Caco-2 (cell line): Measurements from ENCODE around the gene OR11G2. TPM values are rescaled to one million over a fixed set of nuclear protein-coding genes. Genes with fewer than 3 reads are reported as not detected.
"Not testable (repeated sequence)": the region's sequence is repeated elsewhere in the genome, so short reads cannot be mapped to it uniquely, and the experiment has no call there.

Source experiments
- BruUV-seq: library from RNA; stranded (reverse); fragments of 400-500 nt; replicated peaks from 2 replicates; lab custom pipeline; 2021; lab: Mats Ljungman, UMichigan
- CTCF ChIA-PET: fragments of 300-600 bp; sonication (Branson Sonifier 250); formaldehyde crosslinking; loops from one replicate; lab custom pipeline; 2022; ENCODE audit warnings: antibody characterized with exemption; lab: Charles Lee
- POLR2A ChIA-PET: fragments of 300-600 bp; sonication (Branson Sonifier 250); formaldehyde crosslinking; loops from one replicate; lab custom pipeline; 2022; ENCODE audit warnings: antibody characterized with exemption; lab: Charles Lee
- DNase-seq, 2 experiments: peaks; one replicate each; pipeline versions ENCODE4 v3.0.0 to v3.0.0-alpha.2; 2020 to 2022
- H3K27me3 ChIP-seq: replicated peaks from 2 replicates; pipeline ENCODE4 v1.6.0; 2011; ENCODE audit warnings: low read length; ENCODE audit not compliant: control insufficient read depth, insufficient read depth
- H3K36me3 ChIP-seq: 2 replicates; pipeline ENCODE4 v1.5.1; 2011; ENCODE audit warnings: low read length; ENCODE audit not compliant: control insufficient read depth, insufficient read depth
- H3K4me1 ChIP-seq: fragments of 250-450 bp; sonication (Bioruptor Pico); 2 replicates; pipeline ENCODE4 v1.5.1; 2020; ENCODE audit warnings: mild to moderate bottlenecking
- H3K4me3 ChIP-seq: 2 replicates; pipeline ENCODE4 v1.5.1; 2011; ENCODE audit warnings: low read depth, mild to moderate bottlenecking, control low read depth, low read length
- H3K9me3 ChIP-seq: fragments of 250-450 bp; sonication (Bioruptor Pico); 2 replicates; pipeline ENCODE4 v1.5.1; 2020; ENCODE audit warnings: mild to moderate bottlenecking, moderate library complexity
- H3K27ac Mint-ChIP-seq: one replicate; pipeline ENCODE4 v1.8.0; 2022; ENCODE audit warnings: mixed read lengths; ENCODE audit not compliant: unreplicated experiment
- H3K27me3 Mint-ChIP-seq: one replicate; pipeline ENCODE4 v1.8.0; 2022; ENCODE audit warnings: mixed read lengths; ENCODE audit not compliant: insufficient read depth, unreplicated experiment
- H3K36me3 Mint-ChIP-seq: one replicate; pipeline ENCODE4 v1.8.0; 2022; ENCODE audit warnings: mild to moderate bottlenecking, mixed read lengths; ENCODE audit not compliant: insufficient read depth, unreplicated experiment
- H3K4me1 Mint-ChIP-seq: one replicate; pipeline ENCODE4 v1.8.0; 2022; ENCODE audit warnings: low read depth, mixed read lengths; ENCODE audit not compliant: unreplicated experiment
- H3K4me3 Mint-ChIP-seq: one replicate; pipeline ENCODE4 v1.8.0; 2022; ENCODE audit warnings: mild to moderate bottlenecking, moderate library complexity, mixed read lengths; ENCODE audit not compliant: unreplicated experiment
- H3K9me3 Mint-ChIP-seq: one replicate; pipeline ENCODE4 v1.8.0; 2022; ENCODE audit warnings: mixed read lengths; ENCODE audit not compliant: unreplicated experiment
- intact Hi-C: fragments of 100-400 bp; cut with micrococcal nuclease; formaldehyde crosslinking; loops from one replicate; pipeline ENCODE4 v1.10.0; 2022; ENCODE audit not compliant: unreplicated experiment
- total RNA-seq: library from RNA; stranded (reverse); gene quantifications from 2 replicates; pipeline ENCODE4 v1.2.3, GENCODE V29; 2022
- TF ChIP-seq, protein P1 (sequence below), 2 experiments: fragments of 200-600 bp in 1 of 2; IDR thresholded peaks; 1 replicate in 1 of 2; 2 replicates in 1 of 2; pipeline versions ENCODE4 v1.5.1 to v1.8.0; 2011 to 2022; ENCODE audit warnings: antibody characterized with exemption in 1 of 2, control low read depth in 1 of 2, inconsistent platforms in 1 of 2, low read depth in 1 of 2, low read length in 1 of 2, mild to moderate bottlenecking in 1 of 2, moderate library complexity in 1 of 2; ENCODE audit not compliant: insufficient read depth in 1 of 2, severe bottlenecking in 1 of 2, unreplicated experiment in 1 of 2

OR11G2 gene
- total RNA-seq, 1 experiment from 2014 or later = not detected

DNA sequence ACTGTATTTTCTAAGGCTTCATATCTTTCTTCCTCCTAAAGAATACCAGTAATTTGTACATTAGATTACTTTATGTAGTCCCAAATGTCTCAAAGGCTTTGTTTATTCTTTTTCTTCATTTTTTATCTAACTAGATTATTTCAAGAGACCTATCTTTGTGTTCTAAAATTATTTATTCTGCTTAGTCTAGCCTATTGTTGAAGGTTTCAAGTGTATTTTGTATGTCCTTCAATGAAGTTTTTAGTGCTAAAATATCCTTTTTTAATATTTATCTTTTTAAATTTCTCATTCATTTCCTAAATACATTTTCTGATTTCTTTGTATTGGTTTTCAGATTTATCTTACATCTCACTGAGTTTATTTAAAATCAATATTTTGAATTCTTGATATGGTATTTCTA, 26.2 kb upstream of the OR11G2 start:
- Histone ChIP-seq H3K27me3 (no peaks in the 10 kb centered on the region), H3K4me1 (no peaks in the 10 kb centered on the region), H3K9me3 (peaks cover 7% of the 10 kb centered on the region; the same call in 1 of the 2 replicates), H3K36me3 (no peaks in the 10 kb centered on the region), H3K4me3 (no peak overlapping the region)
- CTCF ChIA-PET = no interaction called here
- H3K4me3 Mint-ChIP-seq = no peak overlapping the region
- DNase-seq = no peak
- no peaks in the 10 kb centered on the region for H3K4me1 Mint-ChIP-seq
- BruUV-seq = no TSS peak
- no peaks in the 10 kb centered on the region for H3K27me3 Mint-ChIP-seq
- no peaks in the 10 kb centered on the region for H3K36me3 Mint-ChIP-seq
- H3K9me3 Mint-ChIP-seq = peaks cover 35% of the 10 kb centered on the region
- TF ChIP-seq, protein P1, sequence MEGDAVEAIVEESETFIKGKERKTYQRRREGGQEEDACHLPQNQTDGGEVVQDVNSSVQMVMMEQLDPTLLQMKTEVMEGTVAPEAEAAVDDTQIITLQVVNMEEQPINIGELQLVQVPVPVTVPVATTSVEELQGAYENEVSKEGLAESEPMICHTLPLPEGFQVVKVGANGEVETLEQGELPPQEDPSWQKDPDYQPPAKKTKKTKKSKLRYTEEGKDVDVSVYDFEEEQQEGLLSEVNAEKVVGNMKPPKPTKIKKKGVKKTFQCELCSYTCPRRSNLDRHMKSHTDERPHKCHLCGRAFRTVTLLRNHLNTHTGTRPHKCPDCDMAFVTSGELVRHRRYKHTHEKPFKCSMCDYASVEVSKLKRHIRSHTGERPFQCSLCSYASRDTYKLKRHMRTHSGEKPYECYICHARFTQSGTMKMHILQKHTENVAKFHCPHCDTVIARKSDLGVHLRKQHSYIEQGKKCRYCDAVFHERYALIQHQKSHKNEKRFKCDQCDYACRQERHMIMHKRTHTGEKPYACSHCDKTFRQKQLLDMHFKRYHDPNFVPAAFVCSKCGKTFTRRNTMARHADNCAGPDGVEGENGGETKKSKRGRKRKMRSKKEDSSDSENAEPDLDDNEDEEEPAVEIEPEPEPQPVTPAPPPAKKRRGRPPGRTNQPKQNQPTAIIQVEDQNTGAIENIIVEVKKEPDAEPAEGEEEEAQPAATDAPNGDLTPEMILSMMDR (IDR thresholded peaks at IDR 0.05; ENCODE audit: insufficient read depth in 1 of 2, low read depth in 1 of 2, low read length in 1 of 2, severe bottlenecking in 1 of 2, unreplicated experiment in 1 of 2) = no peak
- no peak overlapping the region for H3K27ac Mint-ChIP-seq
- intact Hi-C loops = no loop called here
- POLR2A ChIA-PET = no interaction called here

DNA sequence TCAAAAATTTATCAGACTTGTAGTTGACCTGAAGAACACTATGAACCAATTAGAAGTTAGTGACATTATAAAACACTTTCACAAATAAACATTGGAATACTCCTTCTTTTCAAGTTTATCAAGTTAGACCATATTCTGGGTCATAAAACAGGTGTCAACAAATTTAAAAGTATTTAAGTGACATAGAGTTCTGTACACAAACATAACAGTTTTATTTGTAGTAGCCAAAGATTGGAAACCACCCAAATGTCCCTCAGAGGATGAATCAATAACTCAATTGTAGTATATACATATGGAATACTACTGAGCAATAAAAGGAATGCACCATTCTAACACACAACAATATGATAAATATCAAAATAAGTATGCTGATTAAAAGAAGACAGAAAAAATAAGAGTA, 23.6 kb upstream of the OR11G2 start:
- Histone ChIP-seq H3K4me3 (no peak overlapping the region), H3K36me3 (no peaks in the 10 kb centered on the region), H3K4me1 (no peaks in the 10 kb centered on the region), H3K9me3 (peaks cover 4% of the 10 kb centered on the region; the same call in 1 of the 2 replicates), H3K27me3 (no peaks in the 10 kb centered on the region)
- intact Hi-C loops = no loop called here
- H3K4me1 Mint-ChIP-seq = no peaks in the 10 kb centered on the region
- no peaks in the 10 kb centered on the region for H3K36me3 Mint-ChIP-seq
- peaks cover 35% of the 10 kb centered on the region for H3K9me3 Mint-ChIP-seq
- ChIA-PET CTCF (no interaction called here), POLR2A (no interaction called here)
- H3K4me3 Mint-ChIP-seq = no peak overlapping the region
- no peak for DNase-seq
- TF ChIP-seq, protein P1 (IDR thresholded peaks at IDR 0.05; ENCODE audit: insufficient read depth in 1 of 2, low read depth in 1 of 2, low read length in 1 of 2, severe bottlenecking in 1 of 2, unreplicated experiment in 1 of 2) = no peak
- no TSS peak for BruUV-seq
- H3K27me3 Mint-ChIP-seq = no peaks in the 10 kb centered on the region
- H3K27ac Mint-ChIP-seq = no peak overlapping the region

DNA sequence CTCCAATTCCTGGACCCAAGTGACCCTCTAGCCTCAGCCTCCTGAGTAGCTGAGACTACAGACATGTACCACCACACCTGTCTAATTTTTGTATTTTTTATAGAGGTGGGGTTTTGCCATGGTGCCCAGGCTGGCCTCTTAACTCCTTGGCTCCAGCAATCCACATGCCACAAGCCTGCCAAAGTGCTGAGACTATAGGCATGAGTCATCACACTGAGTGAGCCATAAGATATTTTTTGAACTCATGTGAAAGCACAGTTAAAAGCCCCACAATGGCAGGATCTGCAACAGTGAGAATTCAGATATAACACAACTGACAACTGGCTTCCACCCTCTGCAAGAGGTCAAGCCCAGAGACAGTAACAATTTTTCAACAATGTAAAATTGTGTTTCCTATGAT, 20.8 kb upstream of the OR11G2 start:
- H3K9me3 ChIP-seq, CTCF ChIA-PET, H3K4me3 Mint-ChIP-seq, H3K36me3 Mint-ChIP-seq, H3K4me1 Mint-ChIP-seq, H3K27ac Mint-ChIP-seq, H3K4me3 ChIP-seq, DNase-seq, H3K4me1 ChIP-seq, H3K36me3 ChIP-seq, H3K27me3 ChIP-seq, POLR2A ChIA-PET, intact Hi-C loops, BruUV-seq, H3K27me3 Mint-ChIP-seq: not testable (repeated sequence)
- H3K9me3 Mint-ChIP-seq = peaks cover 14% of the 10 kb centered on the region

DNA sequence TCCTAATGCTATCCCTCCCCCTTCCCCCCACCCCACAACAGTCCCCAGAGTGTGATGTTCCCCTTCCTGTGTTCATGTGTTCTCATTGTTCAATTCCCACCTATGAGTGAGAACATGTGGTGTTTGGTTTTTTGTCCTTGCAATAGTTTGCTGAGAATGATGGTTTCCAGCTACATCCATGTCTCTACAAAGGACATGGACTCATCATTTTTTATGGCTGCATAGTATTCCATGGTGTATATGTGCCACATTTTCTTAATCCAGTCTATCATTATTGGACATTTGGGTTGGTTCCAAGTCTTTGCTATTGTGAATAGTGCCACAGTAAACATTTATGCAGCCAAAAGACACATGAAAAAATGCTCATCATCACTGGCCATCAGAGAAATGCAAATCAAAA, 16.5 kb upstream of the OR11G2 start:
- DNase-seq, BruUV-seq, H3K27me3 Mint-ChIP-seq, H3K4me3 Mint-ChIP-seq, H3K27me3 ChIP-seq, H3K9me3 Mint-ChIP-seq, H3K36me3 Mint-ChIP-seq, H3K4me1 Mint-ChIP-seq, POLR2A ChIA-PET, CTCF ChIA-PET, H3K27ac Mint-ChIP-seq, H3K9me3 ChIP-seq, H3K4me3 ChIP-seq, H3K36me3 ChIP-seq, intact Hi-C loops: not testable (repeated sequence)
- H3K4me1 ChIP-seq = peaks cover 10% of the 10 kb centered on the region
